ENCODE data around the gene NEK2. TPM values are rescaled to one million over a fixed set of nuclear protein-coding genes. Genes with fewer than 3 reads are reported as not detected.
"Not testable (repeated sequence)": the region's sequence is repeated elsewhere in the genome, so short reads cannot be mapped to it uniquely, and the experiment has no call there.

Gene NEK2
- total RNA-seq, 1 experiment from 2014 or later = 45.7 TPM

DNA sequence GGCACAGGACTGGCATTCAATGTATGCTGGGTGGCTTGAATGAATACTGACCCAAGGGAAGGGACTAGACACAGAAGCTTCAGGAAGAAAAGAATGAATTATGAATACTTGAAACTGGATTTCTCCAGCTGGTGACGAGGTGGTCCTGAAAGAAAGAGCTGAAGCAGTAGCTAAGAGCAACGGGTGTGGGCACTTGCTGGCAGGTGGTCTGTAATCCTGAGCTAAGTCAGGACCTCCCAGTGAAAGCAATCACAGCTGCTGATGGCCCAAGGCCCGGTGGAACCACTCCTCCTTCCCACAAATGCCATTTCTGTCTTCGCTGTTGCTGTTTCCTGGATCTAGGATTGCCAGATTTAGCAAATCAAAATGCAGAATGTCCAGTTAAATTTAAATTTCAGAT lies 47.0 kb downstream of the NEK2 start:
- Histone ChIP-seq H3K4me3 (ENCODE audit: low read depth, low read length, poor library complexity, severe bottlenecking) (no peak overlapping the region), H3K9me3 (ENCODE audit: low read depth, low read length, poor library complexity, severe bottlenecking) (no peaks in the 10 kb centered on the region), H3K27me3 (replicated peaks; ENCODE audit: insufficient read depth, low read depth, low read length, poor library complexity) (no peaks in the 10 kb centered on the region), H3K4me1 (ENCODE audit: insufficient read depth, low read length, poor library complexity, severe bottlenecking) (peaks cover 10% of the 10 kb centered on the region), H3K36me3 (ENCODE audit: insufficient read depth, low read length, poor library complexity, severe bottlenecking) (no peaks in the 10 kb centered on the region), H3K27ac (ENCODE audit: low read depth, low read length, poor library complexity, severe bottlenecking) (no peak overlapping the region)
- BruUV-seq (replicated peaks) = no TSS peak
- no peak for DNase-seq (ENCODE audit: low spot score)
- intact Hi-C loops (cut with micrococcal nuclease; ENCODE audit: unreplicated experiment) = no loop called here
- ChIA-PET CTCF (no interaction called here), POLR2A (ENCODE audit: low non-redundant PET) (no interaction called here)
- TF ChIP-seq, protein P1, sequence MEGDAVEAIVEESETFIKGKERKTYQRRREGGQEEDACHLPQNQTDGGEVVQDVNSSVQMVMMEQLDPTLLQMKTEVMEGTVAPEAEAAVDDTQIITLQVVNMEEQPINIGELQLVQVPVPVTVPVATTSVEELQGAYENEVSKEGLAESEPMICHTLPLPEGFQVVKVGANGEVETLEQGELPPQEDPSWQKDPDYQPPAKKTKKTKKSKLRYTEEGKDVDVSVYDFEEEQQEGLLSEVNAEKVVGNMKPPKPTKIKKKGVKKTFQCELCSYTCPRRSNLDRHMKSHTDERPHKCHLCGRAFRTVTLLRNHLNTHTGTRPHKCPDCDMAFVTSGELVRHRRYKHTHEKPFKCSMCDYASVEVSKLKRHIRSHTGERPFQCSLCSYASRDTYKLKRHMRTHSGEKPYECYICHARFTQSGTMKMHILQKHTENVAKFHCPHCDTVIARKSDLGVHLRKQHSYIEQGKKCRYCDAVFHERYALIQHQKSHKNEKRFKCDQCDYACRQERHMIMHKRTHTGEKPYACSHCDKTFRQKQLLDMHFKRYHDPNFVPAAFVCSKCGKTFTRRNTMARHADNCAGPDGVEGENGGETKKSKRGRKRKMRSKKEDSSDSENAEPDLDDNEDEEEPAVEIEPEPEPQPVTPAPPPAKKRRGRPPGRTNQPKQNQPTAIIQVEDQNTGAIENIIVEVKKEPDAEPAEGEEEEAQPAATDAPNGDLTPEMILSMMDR (conservative IDR thresholded peaks at IDR 0.05; ENCODE audit: low read depth, low read length) = no peak
- no peak for TF ChIP-seq EZH2 (IDR thresholded peaks at IDR 0.05; ENCODE audit: borderline replicate concordance, low read depth, low read length, poor library complexity, severe bottlenecking)

DNA sequence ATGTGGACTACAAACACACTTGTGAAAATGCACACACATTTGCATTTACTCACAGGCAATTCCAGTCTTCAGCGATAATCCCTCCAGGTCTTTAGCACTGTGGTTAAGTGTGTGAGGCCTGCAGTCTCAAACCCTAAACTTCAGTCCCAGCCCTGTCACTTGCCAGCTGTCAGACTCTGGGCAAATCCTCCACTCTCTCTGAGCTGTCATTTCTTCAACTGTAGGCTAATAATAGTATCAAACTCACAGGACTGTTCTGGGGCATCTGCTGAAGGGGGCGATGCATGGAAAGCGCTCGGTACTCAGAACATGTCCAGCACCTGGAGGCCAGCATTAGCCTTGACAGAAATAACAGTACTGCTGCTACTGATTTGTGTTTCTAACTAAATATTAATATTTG lies 48.2 kb downstream of the NEK2 start:
- no TSS peak for BruUV-seq (replicated peaks)
- Histone ChIP-seq H3K27ac (ENCODE audit: low read depth, low read length, poor library complexity, severe bottlenecking) (no peak overlapping the region), H3K4me1 (ENCODE audit: insufficient read depth, low read length, poor library complexity, severe bottlenecking) (peaks cover 10% of the 10 kb centered on the region), H3K36me3 (ENCODE audit: insufficient read depth, low read length, poor library complexity, severe bottlenecking) (no peaks in the 10 kb centered on the region), H3K27me3 (replicated peaks; ENCODE audit: insufficient read depth, low read depth, low read length, poor library complexity) (no peaks in the 10 kb centered on the region), H3K9me3 (ENCODE audit: low read depth, low read length, poor library complexity, severe bottlenecking) (no peaks in the 10 kb centered on the region), H3K4me3 (ENCODE audit: low read depth, low read length, poor library complexity, severe bottlenecking) (no peak overlapping the region)
- intact Hi-C loops (cut with micrococcal nuclease; ENCODE audit: unreplicated experiment) = no loop called here
- ChIA-PET CTCF (no interaction called here), POLR2A (ENCODE audit: low non-redundant PET) (no interaction called here)
- TF ChIP-seq EZH2 (IDR thresholded peaks at IDR 0.05; ENCODE audit: borderline replicate concordance, low read depth, low read length, poor library complexity, severe bottlenecking) = no peak
- TF ChIP-seq, protein P1 (conservative IDR thresholded peaks at IDR 0.05; ENCODE audit: low read depth, low read length) = no peak
- no peak for DNase-seq (ENCODE audit: low spot score)

DNA sequence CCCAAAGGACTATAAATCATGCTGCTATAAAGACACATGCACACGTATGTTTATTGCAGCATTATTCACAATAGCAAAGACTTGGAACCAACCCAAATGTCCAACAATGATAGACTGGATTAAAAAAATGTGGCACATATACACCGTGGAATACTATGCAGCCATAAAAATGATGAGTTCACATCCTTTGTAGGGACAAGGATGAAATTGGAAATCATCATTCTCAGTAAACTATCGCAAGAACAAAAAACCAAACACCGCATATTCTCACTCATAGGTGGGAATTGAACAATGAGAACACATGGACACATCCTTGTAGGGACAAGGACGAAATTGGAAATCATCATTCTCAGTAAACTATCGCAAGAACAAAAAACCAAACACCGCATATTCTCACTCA lies 49.6 kb downstream of the NEK2 start:
- H3K36me3 ChIP-seq (ENCODE audit: insufficient read depth, low read length, poor library complexity, severe bottlenecking); H3K4me3 ChIP-seq (ENCODE audit: low read depth, low read length, poor library complexity, severe bottlenecking); H3K4me1 ChIP-seq (ENCODE audit: insufficient read depth, low read length, poor library complexity, severe bottlenecking); H3K27ac ChIP-seq (ENCODE audit: low read depth, low read length, poor library complexity, severe bottlenecking); POLR2A ChIA-PET (ENCODE audit: low non-redundant PET); intact Hi-C loops (cut with micrococcal nuclease; ENCODE audit: unreplicated experiment); CTCF ChIA-PET; BruUV-seq (replicated peaks); H3K27me3 ChIP-seq (replicated peaks; ENCODE audit: insufficient read depth, low read depth, low read length, poor library complexity); DNase-seq (ENCODE audit: low spot score); H3K9me3 ChIP-seq (ENCODE audit: low read depth, low read length, poor library complexity, severe bottlenecking): not testable (repeated sequence)

DNA sequence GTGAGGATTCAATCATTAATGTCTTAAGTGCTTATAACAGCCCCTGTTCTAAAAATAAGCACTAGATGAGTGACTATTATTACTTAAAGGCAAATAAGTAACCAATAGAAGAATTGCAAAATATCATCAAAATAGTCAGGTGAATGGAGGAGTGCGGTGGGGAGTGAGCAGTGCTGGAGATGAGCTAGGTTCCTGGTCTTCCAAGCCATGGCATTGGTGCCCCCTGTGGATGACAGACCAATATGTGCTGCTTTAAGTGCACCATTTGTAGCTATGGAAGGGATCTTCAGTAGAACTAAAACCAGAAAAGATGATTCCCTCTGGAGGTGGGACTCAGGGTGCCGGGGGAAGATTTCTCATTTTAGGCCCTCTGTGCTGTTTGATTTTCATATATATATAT lies 50.4 kb downstream of the NEK2 start:
- Histone ChIP-seq H3K9me3 (ENCODE audit: low read depth, low read length, poor library complexity, severe bottlenecking) (no peaks in the 10 kb centered on the region), H3K27me3 (replicated peaks; ENCODE audit: insufficient read depth, low read depth, low read length, poor library complexity) (no peaks in the 10 kb centered on the region), H3K27ac (ENCODE audit: low read depth, low read length, poor library complexity, severe bottlenecking) (no peak overlapping the region), H3K4me3 (ENCODE audit: low read depth, low read length, poor library complexity, severe bottlenecking) (no peak overlapping the region), H3K36me3 (ENCODE audit: insufficient read depth, low read length, poor library complexity, severe bottlenecking) (no peaks in the 10 kb centered on the region), H3K4me1 (ENCODE audit: insufficient read depth, low read length, poor library complexity, severe bottlenecking) (peaks cover under 1% of the 10 kb centered on the region)
- no TSS peak for BruUV-seq (replicated peaks)
- TF ChIP-seq, protein P1 (conservative IDR thresholded peaks at IDR 0.05; ENCODE audit: low read depth, low read length) = peak; percentile 44
- no peak for TF ChIP-seq EZH2 (IDR thresholded peaks at IDR 0.05; ENCODE audit: borderline replicate concordance, low read depth, low read length, poor library complexity, severe bottlenecking)
- peak; percentile 25 for DNase-seq (ENCODE audit: low spot score)
- intact Hi-C loops (cut with micrococcal nuclease; ENCODE audit: unreplicated experiment) = no loop called here
- ChIA-PET CTCF (interaction anchor here (0.6 kb wide), 2 partner anchors 29 to 44 kb away, joined by 3 to 4 read pairs; no protein-coding TSS in a partner anchor), POLR2A (ENCODE audit: low non-redundant PET) (no interaction called here)
